GM12892 (cell line): Measurements from ENCODE around the gene HLA-DMA.

ENCODE experiments used
- POLR2A ChIP-seq: IDR thresholded peaks from 2 replicates; pipeline ENCODE4 v1.6.1; 2011; ENCODE audit warnings: low read depth, low read length, control low read depth
- POLR2AphosphoS5 ChIP-seq: IDR thresholded peaks from 2 replicates; pipeline ENCODE4 v1.6.1; 2011; ENCODE audit warnings: low read depth, low read length, control low read depth
- TAF1 ChIP-seq: IDR thresholded peaks from 2 replicates; pipeline ENCODE4 v1.6.1; 2011; ENCODE audit warnings: low read depth, mild to moderate bottlenecking, control low read depth, low read length, borderline replicate concordance

DNA sequence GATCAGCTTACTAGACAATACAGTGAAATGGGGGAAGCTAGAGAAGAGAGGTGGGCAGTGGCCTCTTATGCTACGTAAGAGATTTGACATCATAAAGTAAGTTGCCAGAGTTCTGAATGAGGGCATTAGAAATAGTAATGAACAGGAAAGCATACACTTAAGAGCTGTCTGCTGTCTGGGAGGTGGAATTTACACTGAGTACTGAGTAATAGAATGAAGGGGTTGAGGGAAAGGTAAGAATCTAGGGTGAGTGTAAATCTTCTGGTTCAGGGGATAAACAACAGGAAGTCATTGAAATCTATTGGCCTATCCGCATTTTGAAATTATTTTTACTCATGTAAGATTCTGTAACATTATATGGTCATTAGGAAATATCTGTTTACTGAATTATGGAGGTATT lies 47.8 kb downstream of the HLA-DMA start:
- no peak for TF ChIP-seq POLR2A
- no peak for TF ChIP-seq POLR2AphosphoS5
- no peak for TF ChIP-seq TAF1
